KBM-7 (cell line): ENCODE results near the gene ARPP21.
A peak's percentile ranks its signal among the peaks of the same experiment; 100 is the strongest.

Source experiments
- DNase-seq: peaks from one replicate; pipeline ENCODE4 v3.0.0-alpha.2; 2015
- in situ Hi-C: fragments of 300-500 bp; cut with MboI; formaldehyde crosslinking; loops from 2 replicates; pipeline ENCODE4 v1.14.3; 2020; ENCODE audit warnings: low sequenced_read_pairs, low pct_unique_long_range_greater_than_20kb, mixed read lengths

The ARPP21 gene

GRCh38 chr3:35640190-35641165, 1.2 kb downstream of the ARPP21 start:
- no peak for DNase-seq
- in situ Hi-C loops: no loop called here

- in situ Hi-C loops: no loop called here
- DNase-seq: no peak
Observed at GRCh38 chr3:35641331-35641730, 2.0 kb downstream of the ARPP21 start.

- DNase-seq: no peak
Observed at GRCh38 chr3:35641920-35642527, 2.7 kb downstream of the ARPP21 start.

GRCh38 chr3:35643495-35643894, 4.2 kb downstream of the ARPP21 start:
- in situ Hi-C loops: no loop called here
- DNase-seq: no peak

More at GRCh38 chr3:35641920-35642527, 2.7 kb downstream of the ARPP21 start:
- in situ Hi-C loops: no loop called here

GRCh38 chr3:35644451-35644850, 5.1 kb downstream of the ARPP21 start:
- DNase-seq: no peak
- in situ Hi-C loops: no loop called here

GRCh38 chr3:35645189-35645588, 5.9 kb downstream of the ARPP21 start:
- no peak for DNase-seq
- in situ Hi-C loops: no loop called here

- DNase-seq: no peak
- in situ Hi-C loops: no loop called here
Observed at GRCh38 chr3:35646081-35646480, 6.8 kb downstream of the ARPP21 start.

- in situ Hi-C loops: no loop called here
Observed at GRCh38 chr3:35647461-35647860, 8.1 kb downstream of the ARPP21 start.

GRCh38 chr3:35648347-35648746, 9.0 kb downstream of the ARPP21 start:
- no peak for DNase-seq
- in situ Hi-C loops: no loop called here

More at GRCh38 chr3:35647461-35647860, 8.1 kb downstream of the ARPP21 start:
- DNase-seq: no peak

GRCh38 chr3:35649405-35649804, 10.1 kb downstream of the ARPP21 start:
- no peak for DNase-seq
- in situ Hi-C loops: no loop called here

- no peak for DNase-seq
- in situ Hi-C loops: no loop called here
Observed at GRCh38 chr3:35651426-35651825, 12.1 kb downstream of the ARPP21 start.

- in situ Hi-C loops: no loop called here
- DNase-seq: no peak
Observed at GRCh38 chr3:35651851-35652250, 12.5 kb downstream of the ARPP21 start.

GRCh38 chr3:35653347-35653746, 14.0 kb downstream of the ARPP21 start:
- in situ Hi-C loops: no loop called here
- DNase-seq: no peak

GRCh38 chr3:35654476-35654875, 15.2 kb downstream of the ARPP21 start:
- in situ Hi-C loops: no loop called here
- no peak for DNase-seq

GRCh38 chr3:35658686-35659085, 19.4 kb downstream of the ARPP21 start:
- in situ Hi-C loops: no loop called here
- no peak for DNase-seq

GRCh38 chr3:35659768-35660167, 20.4 kb downstream of the ARPP21 start:
- no peak for DNase-seq
- in situ Hi-C loops: no loop called here

- DNase-seq: no peak
- in situ Hi-C loops: no loop called here
Observed at GRCh38 chr3:35663471-35663870, 24.1 kb downstream of the ARPP21 start.

GRCh38 chr3:35664460-35664919, 25.2 kb downstream of the ARPP21 start:
- DNase-seq: peak; percentile 19

GRCh38 chr3:35665390-35666055, 26.2 kb downstream of the ARPP21 start:
- no peak for DNase-seq
- in situ Hi-C loops: no loop called here

More at GRCh38 chr3:35664460-35664919, 25.2 kb downstream of the ARPP21 start:
- in situ Hi-C loops: no loop called here

GRCh38 chr3:35666888-35667287, 27.6 kb downstream of the ARPP21 start:
- no peak for DNase-seq
- in situ Hi-C loops: no loop called here
